Stomach smooth muscle (tissue), 2 donors: ENCODE data around the gene STX18.
"Not testable (repeated sequence)": the region's sequence is repeated elsewhere in the genome, so short reads cannot be mapped to it uniquely, and the experiment has no call there.

Source experiments
- H3K27ac ChIP-seq: one replicate; pipeline ENCODE4 v1.7.0; 2013; ENCODE audit warnings: mild to moderate bottlenecking, low read length, inconsistent platforms
- H3K27me3 ChIP-seq, 2 donors: one replicate each; pipeline ENCODE4 v1.7.0; 2013; ENCODE audit warnings: low read length in 2 of 2; ENCODE audit not compliant: insufficient read depth in 2 of 2, control insufficient read depth in 1 of 2
- H3K36me3 ChIP-seq, 2 donors: one replicate each; pipeline ENCODE4 v1.7.0; 2013; ENCODE audit warnings: low read length in 2 of 2; ENCODE audit not compliant: control insufficient read depth in 2 of 2, insufficient read depth in 2 of 2
- H3K4me1 ChIP-seq: one replicate; pipeline ENCODE4 v1.7.0; 2013; ENCODE audit warnings: low read length; ENCODE audit not compliant: control insufficient read depth, insufficient read depth
- H3K4me3 ChIP-seq, 2 donors: one replicate each; pipeline ENCODE4 v1.7.0; 2013; ENCODE audit warnings: low read length in 2 of 2
- H3K9ac ChIP-seq, 2 donors: one replicate each; pipeline ENCODE4 v1.7.0; 2013; ENCODE audit warnings: low read length in 2 of 2, mild to moderate bottlenecking in 1 of 2
- H3K9me3 ChIP-seq, 2 donors: one replicate each; pipeline ENCODE4 v1.7.0; 2013; ENCODE audit warnings: low read length in 2 of 2; ENCODE audit not compliant: control insufficient read depth in 2 of 2
- donor health status: healthy.
- donor health status: Pancreatic carcinoma.

The STX18 gene

DNA sequence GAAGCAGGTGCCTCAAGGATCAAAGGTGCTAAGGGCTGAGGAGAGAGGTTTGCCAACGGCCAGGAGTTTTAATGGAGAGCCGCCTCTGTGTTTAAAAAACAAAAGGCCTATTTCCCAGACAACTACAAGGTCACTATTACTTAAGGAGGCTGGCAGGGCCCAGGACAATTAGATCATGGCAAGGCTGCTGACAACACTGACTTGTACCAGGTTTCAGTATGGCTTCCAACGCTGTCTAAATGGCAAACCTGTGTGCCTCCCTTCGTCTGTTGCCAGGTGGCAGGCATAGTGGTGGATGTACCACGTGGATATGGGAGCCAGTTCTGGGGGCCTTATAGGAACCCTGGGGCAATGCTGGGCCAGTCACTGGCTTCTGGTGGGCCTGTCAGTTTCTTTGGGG lies 114.0 kb downstream of the STX18 start:
- H3K27ac ChIP-seq: no peak overlapping the region
- no peaks in the 10 kb centered on the region for H3K27me3 ChIP-seq
- no peaks in the 10 kb centered on the region for H3K9me3 ChIP-seq
- no peak overlapping the region for H3K9ac ChIP-seq
- H3K4me1 ChIP-seq: no peaks in the 10 kb centered on the region
- no peak overlapping the region for H3K4me3 ChIP-seq
- peaks cover 15 to 31% of the 10 kb centered on the region in 2 donors for H3K36me3 ChIP-seq

GRCh38 chr4:4427121-4427870 lies 114.6 kb downstream of the STX18 start:
- Histone ChIP-seq H3K4me1 (no peaks in the 10 kb centered on the region), H3K9me3 (no peaks in the 10 kb centered on the region), H3K4me3 (no peak overlapping the region), H3K36me3 (peaks cover 11 to 25% of the 10 kb centered on the region in 2 donors), H3K9ac (no peak overlapping the region), H3K27me3 (no peaks in the 10 kb centered on the region), H3K27ac (no peak overlapping the region)

DNA sequence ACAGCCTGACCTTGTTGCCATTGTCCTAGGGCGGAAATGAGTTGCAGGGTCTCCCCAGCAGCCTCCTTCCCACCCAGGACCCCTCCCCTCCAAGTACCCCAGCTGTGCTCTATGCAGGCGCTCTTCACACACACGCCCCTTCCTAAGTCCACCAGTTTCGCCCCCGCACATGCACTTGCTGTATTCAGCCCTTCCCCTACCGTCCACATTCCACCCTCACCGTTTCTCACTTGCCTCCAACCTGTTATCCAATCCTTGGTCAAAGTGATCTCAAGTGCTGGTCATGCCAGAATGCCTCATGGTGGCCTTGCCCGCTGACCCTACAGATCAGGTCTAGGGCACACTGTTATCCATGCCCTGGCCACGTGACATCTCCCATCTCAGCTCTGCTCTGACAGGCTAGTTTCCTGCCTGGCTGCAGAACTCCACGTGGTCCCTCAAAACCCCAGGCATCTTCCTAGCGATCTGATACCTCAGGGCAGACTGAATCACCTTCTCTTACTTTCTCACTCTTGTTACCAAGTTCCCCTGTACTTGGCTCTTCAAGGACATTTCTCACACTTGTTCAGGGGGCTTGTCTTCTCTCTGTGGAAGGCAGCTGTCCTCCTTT lies 115.2 kb downstream of the STX18 start:
- Histone ChIP-seq H3K27me3 (no peaks in the 10 kb centered on the region), H3K4me3 (no peak overlapping the region), H3K27ac (no peak overlapping the region), H3K9me3 (no peaks in the 10 kb centered on the region), H3K36me3 (peaks cover 11 to 24% of the 10 kb centered on the region in 2 donors), H3K4me1 (no peaks in the 10 kb centered on the region), H3K9ac (no peak overlapping the region)

GRCh38 chr4:4425696-4426095 lies 116.2 kb downstream of the STX18 start:
- H3K36me3 ChIP-seq: peaks cover 11 to 22% of the 10 kb centered on the region in 2 donors
- H3K4me3 ChIP-seq: no peak overlapping the region

DNA sequence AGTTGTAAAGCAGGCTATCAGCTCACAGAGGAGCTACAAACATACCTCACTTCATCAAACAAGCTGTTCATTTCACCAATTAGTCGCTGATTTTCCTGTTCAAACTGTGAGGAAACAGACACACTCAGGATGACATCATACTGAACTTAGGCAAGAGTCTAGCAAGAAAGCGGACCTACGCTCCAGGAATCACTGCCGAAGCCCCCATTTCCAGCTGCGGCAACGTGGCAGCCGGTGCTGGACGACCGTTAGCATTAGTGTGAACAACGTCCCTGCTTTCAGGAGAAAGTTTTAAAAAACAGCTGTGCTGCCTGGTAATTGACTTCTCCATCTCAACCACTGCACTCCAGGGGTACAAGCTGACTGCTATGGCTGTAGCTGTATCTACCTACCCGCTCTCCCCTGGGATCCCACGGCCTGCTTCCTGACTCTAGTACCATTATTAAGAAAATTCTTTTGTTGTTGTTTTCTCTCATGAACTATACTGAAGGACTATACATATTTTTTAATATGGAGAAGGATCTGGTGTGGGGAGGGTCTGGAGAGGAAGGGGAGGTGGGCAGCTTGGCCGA lies 116.6 kb downstream of the STX18 start:
- H3K4me1 ChIP-seq: no peaks in the 10 kb centered on the region
- no peak overlapping the region for H3K27ac ChIP-seq
- no peak overlapping the region for H3K4me3 ChIP-seq
- peaks cover 15 to 27% of the 10 kb centered on the region in 2 donors for H3K36me3 ChIP-seq
- no peaks in the 10 kb centered on the region for H3K27me3 ChIP-seq
- no peaks in the 10 kb centered on the region for H3K9me3 ChIP-seq
- no peak overlapping the region for H3K9ac ChIP-seq

More at GRCh38 chr4:4425696-4426095, 116.2 kb downstream of the STX18 start:
- Histone ChIP-seq H3K4me1 (no peaks in the 10 kb centered on the region), H3K9ac (no peak overlapping the region), H3K9me3 (no peaks in the 10 kb centered on the region), H3K27me3 (no peaks in the 10 kb centered on the region), H3K27ac (no peak overlapping the region)

- Histone ChIP-seq H3K9ac (no peak overlapping the region), H3K36me3 (peaks cover 20 to 33% of the 10 kb centered on the region in 2 donors), H3K4me1 (no peaks in the 10 kb centered on the region), H3K9me3 (no peaks in the 10 kb centered on the region), H3K4me3 (no peak overlapping the region), H3K27me3 (no peaks in the 10 kb centered on the region), H3K27ac (no peak overlapping the region)
Observed at GRCh38 chr4:4424499-4425115, 117.2 kb downstream of the STX18 start.

GRCh38 chr4:4423706-4424498 lies 117.9 kb downstream of the STX18 start:
- no peak overlapping the region for H3K4me3 ChIP-seq
- no peak overlapping the region for H3K27ac ChIP-seq
- no peaks in the 10 kb centered on the region for H3K4me1 ChIP-seq
- no peaks in the 10 kb centered on the region for H3K27me3 ChIP-seq
- no peaks in the 10 kb centered on the region for H3K9me3 ChIP-seq
- H3K9ac ChIP-seq: no peak overlapping the region
- H3K36me3 ChIP-seq: peaks cover 22 to 36% of the 10 kb centered on the region in 2 donors

- H3K4me1 ChIP-seq: no peaks in the 10 kb centered on the region
- peaks cover 27 to 40% of the 10 kb centered on the region in 2 donors for H3K36me3 ChIP-seq
Observed at GRCh38 chr4:4422856-4423499, 118.9 kb downstream of the STX18 start.

DNA sequence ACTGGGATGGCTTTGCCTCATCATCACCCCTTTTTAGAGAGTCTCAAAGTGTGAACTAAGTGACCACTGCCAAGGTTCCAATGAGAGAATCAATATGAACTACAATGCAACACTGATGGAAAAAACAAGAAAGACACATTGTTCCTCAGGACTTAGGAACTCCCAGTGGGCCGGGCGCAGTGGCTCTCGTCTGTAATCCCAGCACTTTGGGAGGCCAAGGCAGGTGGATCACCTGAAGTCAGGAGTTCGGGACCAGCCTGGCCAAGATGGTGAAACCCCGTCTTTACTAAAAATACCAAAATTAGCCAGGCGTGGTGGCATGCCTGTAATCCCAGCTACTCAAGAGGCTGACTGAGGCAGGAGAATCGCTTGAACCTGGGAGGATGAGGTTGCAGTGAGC lies 119.7 kb downstream of the STX18 start:
- H3K36me3 ChIP-seq: peaks cover 26 to 40% of the 10 kb centered on the region in 2 donors
- not testable (repeated sequence) for H3K9ac ChIP-seq

More at GRCh38 chr4:4422856-4423499, 118.9 kb downstream of the STX18 start:
- no peak overlapping the region for H3K27ac ChIP-seq
- no peaks in the 10 kb centered on the region for H3K27me3 ChIP-seq
- H3K9ac ChIP-seq: no peak overlapping the region
- no peak overlapping the region for H3K4me3 ChIP-seq
- no peaks in the 10 kb centered on the region for H3K9me3 ChIP-seq

GRCh38 chr4:4421356-4421755 lies 120.5 kb downstream of the STX18 start:
- Histone ChIP-seq H3K36me3 (peaks cover 26 to 38% of the 10 kb centered on the region in 2 donors), H3K9me3 (no peaks in the 10 kb centered on the region), H3K4me3 (no peak overlapping the region), H3K4me1 (no peaks in the 10 kb centered on the region), H3K9ac (no peak overlapping the region), H3K27me3 (no peaks in the 10 kb centered on the region), H3K27ac (no peak overlapping the region)

More for the DNA sequence above, 119.7 kb downstream of the STX18 start:
- not testable (repeated sequence) for H3K9me3 ChIP-seq, H3K4me1 ChIP-seq, H3K27me3 ChIP-seq, H3K4me3 ChIP-seq, H3K27ac ChIP-seq
